ENCODE measurements around the gene KCNQ1.

KCNQ1 gene

DNA sequence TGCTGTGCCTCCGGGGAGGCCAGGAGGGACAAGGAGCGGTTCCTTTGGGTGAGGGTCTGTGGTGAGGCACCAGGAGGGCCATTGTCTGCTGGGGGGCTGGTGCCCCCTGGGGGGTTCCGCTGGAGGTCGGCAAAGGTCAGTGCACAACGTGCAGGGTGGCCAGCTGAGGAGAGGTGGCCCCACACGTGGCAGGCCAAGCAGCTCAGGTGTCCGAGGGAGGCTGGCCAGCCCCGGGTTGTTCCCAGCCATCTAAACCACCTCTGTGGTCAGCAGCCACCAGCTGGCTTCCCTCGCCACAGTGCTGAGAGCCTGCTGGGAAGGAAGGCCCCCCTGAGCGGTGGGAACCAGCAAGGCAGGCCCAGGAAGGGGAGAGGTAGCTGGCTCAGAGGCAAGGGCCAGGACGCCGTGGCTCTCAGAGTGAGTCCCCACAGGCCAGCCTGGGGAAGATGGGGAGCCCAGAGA lies 40.0 kb upstream of the KCNQ1 start:
- TF ChIP-seq, protein P1, sequence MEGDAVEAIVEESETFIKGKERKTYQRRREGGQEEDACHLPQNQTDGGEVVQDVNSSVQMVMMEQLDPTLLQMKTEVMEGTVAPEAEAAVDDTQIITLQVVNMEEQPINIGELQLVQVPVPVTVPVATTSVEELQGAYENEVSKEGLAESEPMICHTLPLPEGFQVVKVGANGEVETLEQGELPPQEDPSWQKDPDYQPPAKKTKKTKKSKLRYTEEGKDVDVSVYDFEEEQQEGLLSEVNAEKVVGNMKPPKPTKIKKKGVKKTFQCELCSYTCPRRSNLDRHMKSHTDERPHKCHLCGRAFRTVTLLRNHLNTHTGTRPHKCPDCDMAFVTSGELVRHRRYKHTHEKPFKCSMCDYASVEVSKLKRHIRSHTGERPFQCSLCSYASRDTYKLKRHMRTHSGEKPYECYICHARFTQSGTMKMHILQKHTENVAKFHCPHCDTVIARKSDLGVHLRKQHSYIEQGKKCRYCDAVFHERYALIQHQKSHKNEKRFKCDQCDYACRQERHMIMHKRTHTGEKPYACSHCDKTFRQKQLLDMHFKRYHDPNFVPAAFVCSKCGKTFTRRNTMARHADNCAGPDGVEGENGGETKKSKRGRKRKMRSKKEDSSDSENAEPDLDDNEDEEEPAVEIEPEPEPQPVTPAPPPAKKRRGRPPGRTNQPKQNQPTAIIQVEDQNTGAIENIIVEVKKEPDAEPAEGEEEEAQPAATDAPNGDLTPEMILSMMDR (IDR thresholded peaks at IDR 0.05; ENCODE audit: insufficient read depth, missing control alignments), result no peak
- FAIRE-seq, result no peak
- no peak for DNase-seq (ENCODE audit: insufficient read length, low spot score)

DNA sequence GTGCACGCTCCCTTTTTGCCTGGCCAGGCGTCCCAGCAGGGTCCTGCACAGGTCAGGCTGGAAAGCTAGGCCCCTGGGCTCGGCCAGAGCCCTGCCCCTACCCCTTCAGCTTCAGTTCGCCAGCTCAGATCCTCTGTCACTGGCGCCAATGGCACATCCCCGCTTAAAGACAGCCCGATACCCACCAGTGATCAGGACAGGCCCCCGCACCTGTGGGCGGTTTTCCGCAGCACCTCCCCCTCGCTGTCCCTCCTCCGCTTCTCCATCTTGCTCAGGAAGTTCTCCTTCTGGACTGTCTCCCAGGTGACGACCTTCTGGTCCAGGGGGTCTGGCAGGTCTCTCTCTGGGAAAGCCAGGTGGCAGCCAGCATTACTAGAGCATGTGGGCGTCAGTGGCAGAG lies 38.4 kb upstream of the KCNQ1 start:
- FAIRE-seq, result no peak

DNA sequence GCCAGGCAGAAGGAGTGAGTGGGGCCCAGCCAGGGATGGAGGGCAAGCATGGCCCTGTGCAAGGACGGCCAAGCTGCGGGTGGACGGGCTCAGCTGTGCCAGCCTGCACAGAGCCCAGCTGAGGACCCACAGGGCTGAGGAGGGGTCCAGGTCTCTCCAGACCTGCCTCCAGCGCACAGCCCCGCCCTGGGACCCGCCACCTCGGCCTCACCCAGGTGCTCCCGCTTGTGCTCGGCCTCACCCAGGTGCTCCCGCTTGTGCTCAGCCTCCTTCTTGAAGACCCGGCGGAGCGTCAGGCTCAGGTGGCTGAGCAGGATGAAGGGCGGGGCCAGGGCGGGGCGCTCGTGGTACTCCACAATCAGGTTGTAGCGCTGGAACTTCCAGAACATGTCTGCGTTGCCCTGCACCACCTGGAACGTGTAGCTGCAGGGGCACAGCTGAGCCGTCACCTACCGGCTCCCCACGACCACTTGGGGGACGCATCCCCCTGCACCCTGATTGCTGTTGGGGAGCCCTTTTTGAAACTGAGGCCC lies 37.9 kb upstream of the KCNQ1 start:
- FAIRE-seq (no peak), DNase-seq (ENCODE audit: insufficient read length, low spot score) (no peak)
- TF ChIP-seq, protein P1 (IDR thresholded peaks at IDR 0.05; ENCODE audit: insufficient read depth, missing control alignments), result no peak

More for the DNA sequence above, 38.4 kb upstream of the KCNQ1 start:
- DNase-seq (ENCODE audit: insufficient read length, low spot score), result no peak
- TF ChIP-seq, protein P1 (IDR thresholded peaks at IDR 0.05; ENCODE audit: insufficient read depth, missing control alignments), result no peak

DNA sequence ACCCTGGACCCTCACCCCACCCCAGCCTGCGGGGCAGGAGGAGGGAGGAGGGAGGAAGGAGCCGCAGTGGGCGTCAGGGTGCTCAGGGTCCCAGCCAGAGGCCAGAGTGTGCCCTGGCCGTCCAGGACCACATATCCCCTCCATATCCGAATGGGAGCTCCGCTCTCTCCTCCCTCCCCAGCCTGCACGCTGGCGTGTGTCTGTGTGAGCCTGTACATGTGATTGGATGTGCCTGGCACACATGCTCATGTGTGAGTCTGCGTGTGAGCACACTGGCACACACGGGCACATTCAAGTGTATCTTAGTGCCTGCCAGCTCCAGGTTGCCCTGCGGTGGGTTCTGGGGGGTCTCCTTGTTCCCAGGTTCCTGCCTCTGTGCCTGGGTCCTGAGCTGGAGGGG lies 36.1 kb upstream of the KCNQ1 start:
- TF ChIP-seq, protein P1 (IDR thresholded peaks at IDR 0.05; ENCODE audit: insufficient read depth, missing control alignments), result no peak
- DNase-seq (ENCODE audit: insufficient read length, low spot score) (no peak), FAIRE-seq (no peak)

DNA sequence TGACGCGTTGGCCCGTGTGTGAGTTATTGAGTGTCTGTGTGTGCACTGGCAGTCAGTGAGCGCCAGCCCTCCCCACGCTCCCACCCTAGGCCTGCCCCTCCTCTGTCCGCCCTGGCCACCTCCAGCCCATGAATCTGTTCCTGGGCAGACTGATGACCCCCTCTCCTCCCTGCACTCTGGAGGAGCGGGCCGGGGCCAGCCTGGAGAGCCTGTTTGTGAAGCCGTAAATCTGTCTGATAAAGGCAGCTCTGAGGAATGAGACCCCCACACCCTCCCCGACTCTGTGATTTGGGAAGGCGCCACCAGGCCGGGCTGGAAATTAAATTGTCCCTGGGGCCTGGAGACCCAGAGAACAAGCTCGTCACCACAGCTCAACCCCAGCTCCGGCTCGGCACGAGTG lies 35.7 kb upstream of the KCNQ1 start:
- FAIRE-seq, result no peak
- TF ChIP-seq, protein P1 (IDR thresholded peaks at IDR 0.05; ENCODE audit: insufficient read depth, missing control alignments), result no peak
- DNase-seq (ENCODE audit: insufficient read length, low spot score), result no peak

DNA sequence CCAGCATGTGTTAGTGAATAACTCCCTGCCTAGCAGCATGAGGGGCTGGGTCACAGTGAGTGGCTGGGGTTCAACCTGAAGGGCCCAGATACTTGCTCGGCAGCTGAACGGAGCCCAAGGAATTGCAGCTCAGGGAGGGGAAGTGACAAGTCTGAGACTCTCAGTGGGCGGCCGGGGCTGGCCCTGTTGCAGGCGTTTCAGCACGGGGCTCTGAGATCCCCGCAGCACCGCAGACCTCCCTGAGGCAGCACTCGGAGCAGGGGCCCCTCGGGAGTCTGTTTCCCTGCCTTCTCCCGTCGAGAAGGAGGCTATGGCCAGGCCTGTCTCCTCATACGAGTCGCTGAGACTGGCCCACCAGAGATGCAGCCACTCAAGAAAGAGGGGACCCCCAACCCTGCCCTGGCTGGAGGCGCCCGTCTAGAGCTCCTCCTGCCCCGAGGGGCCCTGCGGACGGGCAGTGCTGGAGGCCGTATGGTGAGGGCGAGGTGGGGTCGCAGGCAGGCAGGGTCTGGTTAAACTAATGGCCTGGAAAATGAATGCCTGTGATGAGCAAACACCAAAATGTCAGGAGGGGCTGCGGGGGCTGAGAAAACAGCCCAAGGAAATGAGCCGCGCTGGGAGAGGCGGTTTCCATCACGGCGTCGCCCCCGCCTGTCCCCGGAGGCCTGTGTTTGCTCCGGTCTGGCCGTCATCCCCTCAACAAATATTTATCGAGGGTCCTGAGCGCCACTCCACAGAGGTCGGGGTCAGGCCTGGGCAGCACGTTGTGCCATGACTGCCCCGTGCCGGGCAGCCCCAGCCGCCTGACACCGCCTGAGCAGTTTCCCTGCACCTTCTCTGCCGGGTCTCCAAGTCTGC lies 35.0 kb upstream of the KCNQ1 start:
- TF ChIP-seq, protein P1 (IDR thresholded peaks at IDR 0.05; ENCODE audit: insufficient read depth, missing control alignments), result no peak
- no peak for FAIRE-seq
- DNase-seq (ENCODE audit: insufficient read length, low spot score), result no peak

DNA sequence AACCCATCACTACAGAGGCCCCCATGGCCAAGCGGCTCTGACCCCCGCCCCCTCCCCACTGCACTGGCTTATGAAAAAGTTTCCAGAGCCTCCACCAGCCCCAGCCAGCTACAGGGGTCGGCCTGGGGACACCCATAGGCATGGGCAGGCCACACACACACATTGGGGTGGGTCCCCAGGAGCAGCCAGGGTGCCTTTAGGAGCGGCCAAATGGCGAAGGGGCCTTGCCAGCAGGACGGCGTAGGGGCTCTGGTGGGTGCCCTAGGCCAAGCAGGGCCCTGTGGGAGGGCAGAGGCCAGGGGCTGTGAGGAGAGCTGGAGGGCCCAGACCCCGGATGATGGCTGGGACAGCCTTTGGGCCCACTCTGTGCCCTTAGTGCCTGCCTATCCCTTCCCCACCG lies 34.2 kb upstream of the KCNQ1 start:
- FAIRE-seq, result no peak
- DNase-seq (ENCODE audit: insufficient read length, low spot score), result no peak
- TF ChIP-seq, protein P1 (IDR thresholded peaks at IDR 0.05; ENCODE audit: insufficient read depth, missing control alignments), result no peak
